ENCODE results near the gene SSTR5.

- TF ChIP-seq, protein P1, sequence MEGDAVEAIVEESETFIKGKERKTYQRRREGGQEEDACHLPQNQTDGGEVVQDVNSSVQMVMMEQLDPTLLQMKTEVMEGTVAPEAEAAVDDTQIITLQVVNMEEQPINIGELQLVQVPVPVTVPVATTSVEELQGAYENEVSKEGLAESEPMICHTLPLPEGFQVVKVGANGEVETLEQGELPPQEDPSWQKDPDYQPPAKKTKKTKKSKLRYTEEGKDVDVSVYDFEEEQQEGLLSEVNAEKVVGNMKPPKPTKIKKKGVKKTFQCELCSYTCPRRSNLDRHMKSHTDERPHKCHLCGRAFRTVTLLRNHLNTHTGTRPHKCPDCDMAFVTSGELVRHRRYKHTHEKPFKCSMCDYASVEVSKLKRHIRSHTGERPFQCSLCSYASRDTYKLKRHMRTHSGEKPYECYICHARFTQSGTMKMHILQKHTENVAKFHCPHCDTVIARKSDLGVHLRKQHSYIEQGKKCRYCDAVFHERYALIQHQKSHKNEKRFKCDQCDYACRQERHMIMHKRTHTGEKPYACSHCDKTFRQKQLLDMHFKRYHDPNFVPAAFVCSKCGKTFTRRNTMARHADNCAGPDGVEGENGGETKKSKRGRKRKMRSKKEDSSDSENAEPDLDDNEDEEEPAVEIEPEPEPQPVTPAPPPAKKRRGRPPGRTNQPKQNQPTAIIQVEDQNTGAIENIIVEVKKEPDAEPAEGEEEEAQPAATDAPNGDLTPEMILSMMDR (conservative IDR thresholded peaks at IDR 0.05) = no peak
- TF ChIP-seq EZH2 (IDR thresholded peaks at IDR 0.05; ENCODE audit: low read depth) = no peak; the same call in 1 of the 2 replicates
Measured at GRCh38 chr16:1121009-1121408, 48.5 kb downstream of the SSTR5 start.
